HCT116 (cell line): ENCODE data around the gene PILRA. TPM values are rescaled to one million over a fixed set of nuclear protein-coding genes. Genes with fewer than 3 reads are reported as not detected.

ENCODE experiments used
- ATAC-seq: fragments of 200-7000 bp; cut with Tn5 transposase; 2 replicates; pipeline ENCODE4 v1.9.1; 2020; ENCODE audit warnings: mild to moderate bottlenecking, moderate library complexity
- BruUV-seq: library from RNA; stranded (reverse); fragments of 400-500 nt; replicated peaks from 2 replicates; lab custom pipeline; 2021; lab: Mats Ljungman, UMichigan
- CTCF ChIA-PET: fragments of 300-600 bp; sonication (Branson Sonifier 250); formaldehyde crosslinking; loops from one replicate; lab custom pipeline; 2021; ENCODE audit warnings: antibody characterized with exemption; lab: Charles Lee
- POLR2A ChIA-PET: fragments of 300-600, 350-600 bp; sonication (Branson Sonifier 250); formaldehyde crosslinking; loops from one replicate; lab custom pipeline; 2021; ENCODE audit warnings: antibody characterized with exemption; lab: Charles Lee
- RAD21 ChIA-PET, 2 experiments: fragments of 300-600 bp; sonication (Branson Sonifier 250); formaldehyde crosslinking; loops; one replicate each; lab custom pipeline; 2023; ENCODE audit warnings: low total read pairs in 2 of 2; ENCODE audit not compliant: uncharacterized antibody in 2 of 2, unreplicated experiment in 2 of 2, low non-redundant PET in 1 of 2; lab: Charles Lee
- DNase-seq: peaks from one replicate; pipeline ENCODE4 v3.0.0-alpha.2; 2010; ENCODE audit warnings: low read depth, low spot score
- H2AFZ ChIP-seq: fragments of 200-600 bp; shearing (Covaris generic), sonication (generic); 2 replicates; pipeline ENCODE4 v1.6.1; 2017; ENCODE audit warnings: low read depth, mixed run types, mixed read lengths, antibody characterized with exemption, low read length; ENCODE audit not compliant: poor library complexity, severe bottlenecking
- H3K27ac ChIP-seq: 2 replicates; pipeline ENCODE4 v1.5.1; 2012; ENCODE audit warnings: low read depth, low read length
- H3K27me3 ChIP-seq: fragments of 200-600 bp; sonication (generic); 2 replicates; pipeline ENCODE4 v1.6.1; 2016; ENCODE audit warnings: mixed run types, low read length, mixed read lengths; ENCODE audit not compliant: insufficient read depth
- H3K36me3 ChIP-seq, 2 experiments: fragments of 200-500 bp in 1 of 2; fragments of 200-600 bp in 1 of 2; sonication (Bioruptor generic) in 1 of 2; sonication (generic) in 1 of 2; 2 replicates each; pipeline versions ENCODE4 v1.5.1 to v1.6.1; 2014 to 2016; ENCODE audit warnings: low read length in 2 of 2, inconsistent platforms in 1 of 2, mixed read lengths in 1 of 2, mixed run types in 1 of 2; ENCODE audit not compliant: insufficient read depth in 2 of 2, control insufficient read depth in 1 of 2
- H3K4me1 ChIP-seq, 2 experiments: fragments of 200-600 bp in 1 of 2; sonication (generic) in 1 of 2; 2 replicates each; pipeline versions ENCODE4 v1.5.1 to v1.6.1; 2012 to 2017; ENCODE audit warnings: low read length in 2 of 2, inconsistent platforms in 1 of 2, mild to moderate bottlenecking in 1 of 2, mixed read lengths in 1 of 2, mixed run types in 1 of 2, moderate library complexity in 1 of 2; ENCODE audit not compliant: insufficient read depth in 2 of 2, control insufficient read depth in 1 of 2
- H3K4me2 ChIP-seq: fragments of 200-600 bp; sonication (generic); 2 replicates; pipeline ENCODE4 v1.6.1; 2017; ENCODE audit warnings: mixed run types, low read length, mixed read lengths
- H3K4me3 ChIP-seq, 2 experiments: fragments of 200-600 bp in 1 of 2; sonication (generic) in 1 of 2; replicated peaks in 1 of 2; 2 replicates each; pipeline ENCODE4 v1.5.1; 2011 to 2016; ENCODE audit warnings: low read length in 2 of 2, control low read depth in 1 of 2, low read depth in 1 of 2, mild to moderate bottlenecking in 1 of 2, mixed read lengths in 1 of 2, mixed run types in 1 of 2
- H3K79me2 ChIP-seq: fragments of 200-600 bp; sonication (generic); 2 replicates; pipeline ENCODE4 v1.6.1; 2017; ENCODE audit warnings: mild to moderate bottlenecking, mixed run types, low read length, moderate library complexity, mixed read lengths; ENCODE audit not compliant: insufficient read depth
- H3K9ac ChIP-seq: fragments of 200-600 bp; sonication (generic); 2 replicates; pipeline ENCODE4 v1.6.1; 2016; ENCODE audit warnings: low read length, mixed read lengths
- H3K9me2 ChIP-seq: fragments of 200-600 bp; sonication (generic), shearing (Covaris generic); 2 replicates; pipeline ENCODE4 v1.6.1; 2017; ENCODE audit warnings: mixed run types, mild to moderate bottlenecking, moderate library complexity; ENCODE audit not compliant: insufficient read depth
- H3K9me3 ChIP-seq, 2 experiments: fragments of 200-500 bp in 1 of 2; fragments of 200-600 bp in 1 of 2; sonication (Bioruptor generic) in 1 of 2; sonication (generic) in 1 of 2; 2 replicates each; pipeline ENCODE4 v1.6.1; 2014 to 2017; ENCODE audit warnings: low read length in 2 of 2, mixed read lengths in 2 of 2, inconsistent platforms in 1 of 2, low read depth in 1 of 2, mild to moderate bottlenecking in 1 of 2, mixed run types in 1 of 2, moderate library complexity in 1 of 2; ENCODE audit not compliant: control insufficient read depth in 1 of 2, insufficient read depth in 1 of 2
- H4K20me1 ChIP-seq: fragments of 200-600 bp; sonication (generic), shearing (Covaris generic); 2 replicates; pipeline ENCODE4 v1.6.1; 2017; ENCODE audit warnings: mixed run types, mild to moderate bottlenecking, moderate library complexity; ENCODE audit not compliant: insufficient read depth
- ELF1 ChIP-seq: IDR thresholded peaks from 2 replicates; pipeline ENCODE4 v1.6.1; 2012; ENCODE audit warnings: low read depth, borderline replicate concordance
- JUND ChIP-seq: IDR thresholded peaks from 2 replicates; pipeline ENCODE4 v1.6.1; 2012
- POLR2AphosphoS5 ChIP-seq: IDR thresholded peaks from 2 replicates; pipeline ENCODE4 v1.6.1; 2011; ENCODE audit warnings: mild to moderate bottlenecking, low read depth, low read length, moderate library complexity
- RAD21 ChIP-seq: IDR thresholded peaks from 2 replicates; pipeline ENCODE4 v1.6.1; 2012; ENCODE audit warnings: low read depth, mild to moderate bottlenecking
- SIN3A ChIP-seq: IDR thresholded peaks from 2 replicates; pipeline ENCODE4 v1.6.1; 2012; ENCODE audit warnings: low read depth
- SP1 ChIP-seq: IDR thresholded peaks from 2 replicates; pipeline ENCODE4 v1.6.1; 2012; ENCODE audit warnings: low read depth
- TCF7L2 ChIP-seq: IDR thresholded peaks from 2 replicates; pipeline ENCODE4 v1.7.0; 2011; ENCODE audit warnings: borderline replicate concordance, inconsistent platforms; ENCODE audit not compliant: insufficient read depth, insufficient read length; ENCODE audit errors: extremely low read depth
- YY1 ChIP-seq: IDR thresholded peaks from 2 replicates; pipeline ENCODE4 v1.6.1; 2011; ENCODE audit warnings: low read length, low read depth, moderate library complexity, mild to moderate bottlenecking; ENCODE audit not compliant: insufficient replicate concordance; ENCODE audit errors: extremely low read depth
- intact Hi-C: fragments of 100-400 bp; cut with micrococcal nuclease; formaldehyde crosslinking; loops from 2 replicates; pipeline ENCODE4 v1.10.0; 2022
- total RNA-seq: library from RNA; stranded (reverse); gene quantifications from one replicate; pipeline ENCODE4 v1.2.1, GENCODE V29; 2021; ENCODE audit not compliant: unreplicated experiment
- TF ChIP-seq, protein P1 (sequence below), 3 experiments: fragments of 200-600 bp in 1 of 3; sonication (generic) in 1 of 3; IDR thresholded peaks in 2 of 3; conservative IDR thresholded peaks in 1 of 3; 2 replicates each; pipeline ENCODE4 v1.5.1; 2012 to 2017; ENCODE audit warnings: low read depth in 2 of 3, low read length in 2 of 3, antibody characterized with exemption in 1 of 3, borderline replicate concordance in 1 of 3, control low read depth in 1 of 3, mild to moderate bottlenecking in 1 of 3, mixed read lengths in 1 of 3, mixed run types in 1 of 3, moderate library complexity in 1 of 3; ENCODE audit not compliant: insufficient read depth in 1 of 3
- TF ChIP-seq, protein P2 (sequence below): IDR thresholded peaks from 2 replicates; pipeline ENCODE4 v1.6.1; 2012

The PILRA gene
- total RNA-seq, 1 experiment from 2014 or later: 1.8 TPM

DNA sequence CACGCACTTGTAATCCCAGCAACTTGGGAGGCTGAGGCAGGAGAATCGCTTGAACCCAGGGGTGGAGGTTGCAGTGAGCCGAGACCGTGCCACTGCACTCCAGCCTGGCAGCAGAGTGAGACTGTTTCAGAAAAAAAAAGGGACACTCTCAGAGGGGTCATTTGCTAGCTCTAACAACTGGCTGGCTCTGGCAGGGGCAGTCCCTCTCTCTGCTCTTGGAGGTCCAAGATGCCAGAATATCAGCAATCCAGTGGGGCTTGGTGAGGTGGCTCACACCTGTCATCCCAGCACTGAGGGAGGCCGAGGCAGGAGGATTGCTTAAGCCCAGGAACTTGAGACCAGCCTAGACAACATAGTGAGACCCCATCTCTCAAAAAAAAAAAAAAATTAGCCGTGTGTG lies 2.5 kb upstream of the PILRA start:
- BruUV-seq: no TSS peak
- H3K9ac ChIP-seq: no peak overlapping the region
- TF ChIP-seq JUND (no peak), RAD21 (no peak)
- TF ChIP-seq, all 23 proteins: peak for 0
- DNase-seq (no peak), ATAC-seq (no peak)
- no peak overlapping the region for H2AFZ ChIP-seq
- H3K27ac ChIP-seq: no peak overlapping the region
- no peak overlapping the region for H3K4me3 ChIP-seq
- no peaks in the 10 kb centered on the region for H3K4me1 ChIP-seq
- no peaks in the 10 kb centered on the region for H3K79me2 ChIP-seq
- H3K9me2 ChIP-seq: no peaks in the 10 kb centered on the region
- ChIA-PET RAD21 (no interaction called here), POLR2A (no interaction called here), CTCF (no interaction called here)
- no peak overlapping the region for H3K4me2 ChIP-seq
- H4K20me1 ChIP-seq: no peaks in the 10 kb centered on the region
- intact Hi-C loops: no loop called here
- H3K36me3 ChIP-seq: 0 out of 4 replicates have a peak, but pooled peaks cover 0 to 2% of the 10 kb centered on the region in 2 experiments
- H3K9me3 ChIP-seq: no peaks in the 10 kb centered on the region
- no peaks in the 10 kb centered on the region for H3K27me3 ChIP-seq

DNA sequence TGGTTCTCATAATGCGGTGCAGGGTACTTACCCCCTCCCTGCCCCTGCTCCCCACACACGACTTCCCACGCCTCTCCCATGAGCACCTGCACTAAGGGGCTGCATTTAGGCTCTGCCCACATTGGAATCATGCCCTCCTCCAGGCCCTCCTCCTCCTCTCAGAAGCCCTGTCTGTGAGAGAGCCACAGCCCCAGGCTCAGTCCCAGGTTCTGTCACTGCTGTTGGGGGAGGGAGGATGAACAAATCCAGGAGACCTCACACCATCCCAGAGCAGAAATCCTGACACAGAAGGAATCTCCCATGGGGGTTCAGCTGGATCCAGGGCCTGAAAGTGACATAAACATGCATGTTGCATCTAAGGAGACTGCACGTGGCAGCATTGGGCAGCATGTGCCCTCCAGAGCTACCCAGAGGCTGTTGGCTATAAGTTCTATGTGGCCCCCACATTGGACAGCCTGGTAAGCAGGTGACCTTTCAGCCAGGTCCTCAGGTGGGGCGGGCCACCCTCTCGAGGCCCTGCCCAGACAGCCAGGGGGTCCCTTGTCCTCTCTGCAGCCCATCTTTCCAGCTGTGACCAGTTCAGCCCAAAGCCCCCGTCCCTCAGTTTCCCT lies 1.6 kb upstream of the PILRA start:
- H3K4me3 ChIP-seq: no peak overlapping the region
- ATAC-seq: no peak
- intact Hi-C loops: no loop called here
- no peaks in the 10 kb centered on the region for H4K20me1 ChIP-seq
- POLR2A ChIA-PET: no interaction called here
- TF ChIP-seq, protein P1, sequence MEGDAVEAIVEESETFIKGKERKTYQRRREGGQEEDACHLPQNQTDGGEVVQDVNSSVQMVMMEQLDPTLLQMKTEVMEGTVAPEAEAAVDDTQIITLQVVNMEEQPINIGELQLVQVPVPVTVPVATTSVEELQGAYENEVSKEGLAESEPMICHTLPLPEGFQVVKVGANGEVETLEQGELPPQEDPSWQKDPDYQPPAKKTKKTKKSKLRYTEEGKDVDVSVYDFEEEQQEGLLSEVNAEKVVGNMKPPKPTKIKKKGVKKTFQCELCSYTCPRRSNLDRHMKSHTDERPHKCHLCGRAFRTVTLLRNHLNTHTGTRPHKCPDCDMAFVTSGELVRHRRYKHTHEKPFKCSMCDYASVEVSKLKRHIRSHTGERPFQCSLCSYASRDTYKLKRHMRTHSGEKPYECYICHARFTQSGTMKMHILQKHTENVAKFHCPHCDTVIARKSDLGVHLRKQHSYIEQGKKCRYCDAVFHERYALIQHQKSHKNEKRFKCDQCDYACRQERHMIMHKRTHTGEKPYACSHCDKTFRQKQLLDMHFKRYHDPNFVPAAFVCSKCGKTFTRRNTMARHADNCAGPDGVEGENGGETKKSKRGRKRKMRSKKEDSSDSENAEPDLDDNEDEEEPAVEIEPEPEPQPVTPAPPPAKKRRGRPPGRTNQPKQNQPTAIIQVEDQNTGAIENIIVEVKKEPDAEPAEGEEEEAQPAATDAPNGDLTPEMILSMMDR (IDR thresholded peaks at IDR 0.05 in 2 of 3, conservative IDR thresholded peaks at IDR 0.05 in 1 of 3; ENCODE audit: borderline replicate concordance in 1 of 3, insufficient read depth in 1 of 3, low read depth in 2 of 3, low read length in 2 of 3): no peak
- TF ChIP-seq, protein P2, sequence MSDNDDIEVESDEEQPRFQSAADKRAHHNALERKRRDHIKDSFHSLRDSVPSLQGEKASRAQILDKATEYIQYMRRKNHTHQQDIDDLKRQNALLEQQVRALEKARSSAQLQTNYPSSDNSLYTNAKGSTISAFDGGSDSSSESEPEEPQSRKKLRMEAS: no peak
- TF ChIP-seq TCF7L2 (no peak), ELF1 (no peak), POLR2AphosphoS5 (no peak), SIN3A (no peak), YY1 (no peak), RAD21 (no peak), SP1 (no peak)
- no peaks in the 10 kb centered on the region for H3K9me3 ChIP-seq
- RAD21 ChIA-PET: no interaction called here
- H3K36me3 ChIP-seq: 0 out of 4 replicates have a peak, but pooled peaks cover 0 to 2% of the 10 kb centered on the region in 2 experiments
- no peak for DNase-seq
- no peak overlapping the region for H3K27ac ChIP-seq
- no peak overlapping the region for H2AFZ ChIP-seq
- CTCF ChIA-PET: no interaction called here
- no peaks in the 10 kb centered on the region for H3K4me1 ChIP-seq
- H3K27me3 ChIP-seq: no peaks in the 10 kb centered on the region
- no peaks in the 10 kb centered on the region for H3K9me2 ChIP-seq
- no peak overlapping the region for H3K4me2 ChIP-seq
- BruUV-seq: no TSS peak
- no peak overlapping the region for H3K9ac ChIP-seq
- no peaks in the 10 kb centered on the region for H3K79me2 ChIP-seq
